ENCODE data around the gene CALB2.
"Not testable (repeated sequence)": the region's sequence is repeated elsewhere in the genome, so short reads cannot be mapped to it uniquely, and the experiment has no call there.

The CALB2 gene, protein sequence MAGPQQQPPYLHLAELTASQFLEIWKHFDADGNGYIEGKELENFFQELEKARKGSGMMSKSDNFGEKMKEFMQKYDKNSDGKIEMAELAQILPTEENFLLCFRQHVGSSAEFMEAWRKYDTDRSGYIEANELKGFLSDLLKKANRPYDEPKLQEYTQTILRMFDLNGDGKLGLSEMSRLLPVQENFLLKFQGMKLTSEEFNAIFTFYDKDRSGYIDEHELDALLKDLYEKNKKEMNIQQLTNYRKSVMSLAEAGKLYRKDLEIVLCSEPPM

DNA sequence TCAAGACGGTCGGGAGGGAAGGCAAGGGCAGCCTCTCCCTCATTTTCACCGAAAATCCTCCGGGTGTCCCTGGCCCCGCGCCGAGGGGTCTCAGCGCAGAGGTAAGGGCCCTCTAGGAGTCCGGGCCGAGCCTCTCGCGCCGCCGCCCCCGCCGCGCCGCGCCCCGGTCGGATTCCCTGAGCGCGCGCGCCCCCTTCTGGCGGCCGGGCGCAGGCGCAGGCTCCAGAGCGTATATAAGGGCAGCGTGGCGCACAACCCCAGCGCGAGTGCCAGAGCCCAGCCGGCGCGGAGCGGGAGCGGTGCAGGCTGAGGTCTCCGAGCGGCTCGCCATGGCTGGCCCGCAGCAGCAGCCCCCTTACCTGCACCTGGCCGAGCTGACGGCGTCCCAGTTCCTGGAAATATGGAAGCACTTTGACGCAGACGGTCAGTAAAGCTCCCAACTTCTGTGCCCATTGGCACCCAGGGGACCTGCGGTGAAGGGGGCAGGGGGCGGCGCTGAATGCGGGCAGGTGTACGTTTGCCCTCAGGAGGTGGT lies at the start of gene CALB2:
TSS of gene CALB2 (plus strand) at position 260 of the 535 bp plus-strand sequence. CDS start at position 330, 70 bp downstream.
- peak; percentile 82 for ATAC-seq

DNA sequence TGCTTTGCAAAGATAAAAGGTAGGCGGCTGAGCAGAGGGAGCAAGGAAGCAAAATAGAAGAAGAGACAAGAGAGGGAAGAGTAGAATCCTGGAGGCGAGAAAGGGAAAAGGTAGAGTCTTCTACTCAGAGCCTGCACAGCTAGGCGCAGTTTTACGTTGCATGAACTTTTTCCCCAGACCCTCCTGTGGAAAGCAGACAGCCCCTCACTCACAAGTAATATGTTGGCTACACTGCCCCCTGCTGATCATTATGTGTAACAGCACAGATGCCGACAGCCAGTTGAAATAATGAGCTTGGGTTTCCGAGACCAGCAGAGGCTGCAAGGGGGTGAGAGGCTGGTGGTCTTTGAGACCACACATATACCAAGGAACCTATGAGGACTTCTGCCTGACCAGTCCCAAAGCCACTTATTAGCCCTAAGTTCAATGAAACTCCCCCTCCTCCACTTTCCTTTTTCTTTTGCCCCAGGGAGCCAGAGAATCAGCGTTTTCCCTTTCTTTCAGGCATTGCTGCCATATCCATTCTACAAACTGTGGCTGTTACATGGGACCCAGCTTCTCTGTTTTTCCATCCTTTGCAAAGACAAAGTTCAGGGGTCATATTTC lies 46.9 kb upstream of the CALB2 start:
- ATAC-seq, result no peak
- DNase-seq, result peak; percentile 17

More for the DNA sequence above, at the start of gene CALB2:
- peak; percentile 78 for DNase-seq

DNA sequence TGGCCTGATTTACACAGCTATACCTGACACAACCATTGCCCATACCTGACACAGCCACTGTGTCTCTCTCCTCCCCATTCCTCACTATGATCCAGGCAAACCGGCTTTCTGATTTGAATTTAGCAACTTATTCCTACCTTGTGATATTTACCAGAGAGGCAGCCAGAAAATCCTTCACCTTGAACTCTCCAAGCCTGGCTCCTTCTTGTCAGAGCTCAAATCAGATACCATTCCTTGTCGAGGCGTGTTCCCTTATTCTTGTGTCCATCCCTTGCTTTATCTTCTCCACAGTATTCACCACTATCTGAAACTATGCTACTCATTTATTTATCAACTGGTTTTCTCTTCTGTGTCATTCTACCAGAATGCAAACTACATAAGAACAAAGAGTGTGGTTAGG lies 44.9 kb upstream of the CALB2 start:
- ATAC-seq, DNase-seq: not testable (repeated sequence)

DNA sequence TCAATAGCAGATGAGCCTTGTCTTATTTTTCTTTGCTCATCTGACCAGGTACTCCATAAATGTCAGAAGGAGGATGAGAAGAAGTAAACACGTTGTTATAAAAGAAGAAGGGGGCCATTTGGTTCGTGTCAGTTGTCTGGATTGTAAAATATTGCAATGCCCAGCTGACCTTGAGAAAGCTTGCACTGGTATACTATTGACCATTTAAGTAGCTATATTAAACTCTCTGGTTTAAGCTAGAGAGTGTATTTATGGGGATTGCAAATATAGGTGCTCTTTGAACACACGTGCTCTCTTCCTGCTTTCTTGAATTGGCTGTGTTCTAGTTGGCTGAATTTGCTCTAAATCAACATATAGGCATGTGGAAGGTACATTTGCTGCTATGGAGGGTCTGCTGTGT lies 43.3 kb upstream of the CALB2 start:
- ATAC-seq, result no peak
- DNase-seq, result no peak

DNA sequence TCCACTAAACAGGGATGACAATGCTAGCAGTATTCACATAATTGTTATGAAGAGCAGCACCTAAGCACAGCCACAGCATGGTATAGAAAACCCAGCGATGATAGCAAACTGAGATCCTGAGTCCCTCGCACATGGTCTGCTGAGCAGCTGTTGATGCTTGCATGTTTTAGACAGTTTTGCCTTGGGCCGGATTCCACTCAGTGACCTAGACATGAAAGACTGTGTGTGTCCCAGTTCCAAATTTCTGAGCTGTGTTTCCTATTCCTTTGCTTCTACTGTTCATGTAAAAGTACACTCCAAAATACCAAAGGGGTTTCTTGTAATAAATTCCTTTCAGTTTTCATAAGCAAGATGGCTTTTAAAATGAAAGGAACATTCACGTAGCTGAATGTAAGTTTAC lies 38.5 kb upstream of the CALB2 start:
- DNase-seq, result no peak
- no peak for ATAC-seq

DNA sequence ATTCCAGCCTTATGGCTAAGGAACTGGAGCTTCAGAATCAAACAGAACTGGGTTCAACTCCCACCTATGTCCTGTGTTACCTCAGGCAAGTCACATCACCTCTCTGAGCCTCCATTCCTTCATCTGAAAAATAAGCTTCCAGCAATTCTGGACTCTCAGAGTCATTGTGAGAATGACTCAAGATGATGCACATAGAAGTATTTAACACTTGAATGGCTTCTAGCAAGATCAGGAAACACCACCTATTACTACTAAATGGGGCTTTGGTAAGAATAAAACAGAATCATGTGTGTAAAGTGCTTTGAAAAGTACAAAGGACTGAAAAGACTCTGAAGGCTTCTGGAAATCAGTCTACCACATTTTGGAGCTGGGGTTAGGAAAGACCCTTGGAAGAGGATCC lies 30.8 kb upstream of the CALB2 start:
- no peak for DNase-seq
- no peak for ATAC-seq

DNA sequence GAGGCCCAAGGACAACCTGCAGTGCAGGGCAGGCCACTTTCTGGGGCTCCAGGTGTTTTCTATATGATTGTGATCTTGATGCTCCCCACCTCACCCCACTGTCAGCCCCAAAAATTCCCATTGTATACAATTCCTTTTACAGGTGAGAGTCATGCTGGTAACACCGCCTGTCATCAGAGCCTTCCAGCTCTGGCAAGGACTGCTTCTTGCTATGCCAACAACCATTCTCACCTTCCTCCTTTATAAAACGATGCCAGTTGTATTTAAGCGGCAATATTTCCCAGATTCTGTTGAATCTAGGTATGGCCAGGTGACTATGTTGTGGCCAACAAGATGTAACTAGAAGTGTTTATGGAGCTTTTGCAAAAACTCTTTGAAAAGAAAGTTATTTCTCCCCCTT lies 30.4 kb upstream of the CALB2 start:
- no peak for DNase-seq
- ATAC-seq, result no peak

DNA sequence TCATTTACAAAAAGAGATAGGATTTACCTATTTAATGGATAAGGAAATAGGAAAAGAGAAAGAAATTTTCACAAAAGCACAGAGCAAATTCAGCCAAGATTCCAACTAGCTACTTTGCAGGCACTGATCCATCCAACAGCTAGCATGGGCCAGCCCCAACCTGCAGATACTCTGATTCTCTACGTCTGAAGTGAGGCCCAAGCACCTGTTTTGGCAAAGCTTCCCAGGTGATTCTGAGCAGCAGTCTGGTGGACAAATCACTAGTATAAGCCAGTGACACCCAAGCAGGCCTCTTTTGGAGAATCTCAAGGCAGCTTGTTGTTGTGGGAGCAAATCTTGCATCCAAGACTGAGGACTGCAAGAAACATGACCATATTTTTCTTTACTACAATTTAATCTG lies 20.9 kb upstream of the CALB2 start:
- no peak for ATAC-seq
- no peak for DNase-seq

DNA sequence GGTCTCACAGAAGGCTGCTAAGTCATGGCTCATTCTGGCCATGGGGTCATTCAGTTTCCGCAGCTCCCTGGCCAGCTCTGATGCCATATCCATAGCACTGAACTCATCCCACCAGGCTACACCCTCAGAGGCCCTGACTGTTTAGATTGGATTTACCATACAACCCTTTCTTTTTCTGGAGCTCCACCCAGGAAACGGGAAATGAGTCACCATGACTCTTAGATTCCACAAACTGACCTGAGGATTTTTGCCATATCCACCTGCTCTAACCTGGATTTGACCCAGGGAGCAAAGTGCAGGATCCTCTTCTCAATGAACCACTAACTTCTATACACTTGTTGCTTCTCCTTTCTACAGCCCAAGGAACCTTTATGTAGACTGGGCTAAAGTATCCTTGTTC lies 20.3 kb upstream of the CALB2 start:
- ATAC-seq, result no peak
- DNase-seq, result no peak

DNA sequence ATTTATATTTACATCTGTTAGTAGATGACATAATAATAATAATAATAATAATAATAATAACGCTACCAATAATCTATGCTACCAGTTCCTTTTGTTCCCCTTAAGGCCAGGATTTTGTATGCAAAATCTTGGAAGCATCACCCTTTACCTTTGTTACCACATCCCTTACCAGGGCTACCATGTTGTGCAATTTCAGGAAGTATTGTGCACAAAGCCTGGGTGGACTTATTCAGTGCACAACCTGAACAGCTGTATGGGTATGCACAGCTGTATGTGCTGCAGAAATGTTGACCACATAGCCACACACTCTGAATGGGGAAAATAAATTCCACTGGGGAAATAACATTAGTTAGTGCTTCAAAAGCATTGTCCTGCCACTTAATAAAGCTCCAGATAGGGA lies 19.9 kb upstream of the CALB2 start:
- DNase-seq (no peak), ATAC-seq (no peak)

DNA sequence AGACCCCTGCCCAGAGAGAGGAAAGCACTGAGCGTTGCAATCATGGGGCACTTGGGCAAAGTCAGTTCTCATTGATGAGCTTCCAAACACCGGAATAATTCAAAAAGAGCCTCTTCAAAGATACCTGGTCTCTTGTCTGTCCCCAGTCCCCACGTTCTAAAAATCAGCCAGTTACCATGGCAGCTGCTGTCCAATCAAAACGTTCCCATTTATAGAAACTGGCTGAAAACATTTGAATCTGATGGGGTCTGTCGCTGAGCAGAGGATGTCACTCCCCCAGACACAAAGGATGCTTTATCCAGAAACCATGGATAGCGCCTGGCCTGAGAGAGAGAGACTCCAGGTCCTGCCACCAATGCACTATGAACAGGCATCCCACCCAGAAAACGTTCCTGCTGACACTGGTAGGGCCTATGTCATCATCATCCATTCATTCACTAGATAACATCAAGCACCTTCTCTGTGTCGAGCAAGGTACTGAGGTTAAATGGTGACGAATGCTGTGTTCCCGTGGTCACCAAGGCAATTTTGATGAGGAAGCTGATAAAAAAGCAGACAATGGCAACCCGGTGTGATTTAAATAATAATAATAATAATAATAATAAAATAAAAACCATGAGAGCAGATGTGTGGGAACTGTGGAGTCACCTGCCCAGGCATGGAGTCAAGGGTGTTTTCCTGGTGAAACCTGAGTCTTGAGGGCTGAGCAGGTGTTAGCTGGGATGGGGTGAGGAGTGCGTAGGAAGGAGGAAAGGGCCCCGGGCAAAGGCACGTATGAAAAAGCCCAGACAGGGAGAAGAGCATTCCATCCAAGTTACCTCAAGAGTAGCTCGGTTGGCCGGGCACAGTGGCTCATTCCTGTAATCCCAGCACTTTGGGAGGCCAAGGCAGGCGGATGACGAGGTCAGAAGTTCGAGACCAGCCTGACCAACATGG lies 19.0 kb upstream of the CALB2 start:
- no peak for ATAC-seq
- no peak for DNase-seq

DNA sequence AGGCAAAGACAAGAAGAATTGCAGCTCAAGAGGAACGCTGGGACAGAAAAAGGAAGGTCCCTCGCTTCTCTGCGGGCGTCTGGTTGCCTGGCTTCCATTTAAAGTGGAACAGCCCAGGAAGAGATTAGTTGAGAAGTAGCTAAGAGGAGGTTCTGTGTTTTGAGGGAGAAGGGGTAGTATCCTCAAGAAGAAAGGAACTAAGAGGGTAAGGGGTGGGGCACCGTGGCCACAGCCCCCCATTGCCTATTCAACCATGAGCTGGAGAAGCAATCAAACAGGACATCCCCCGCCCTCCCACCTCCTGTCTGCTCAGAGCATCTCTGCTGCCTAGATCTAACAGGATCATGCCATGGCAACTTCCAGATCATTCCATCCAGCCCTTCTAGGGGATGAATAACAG lies 18.1 kb upstream of the CALB2 start:
- ATAC-seq, result no peak

DNA sequence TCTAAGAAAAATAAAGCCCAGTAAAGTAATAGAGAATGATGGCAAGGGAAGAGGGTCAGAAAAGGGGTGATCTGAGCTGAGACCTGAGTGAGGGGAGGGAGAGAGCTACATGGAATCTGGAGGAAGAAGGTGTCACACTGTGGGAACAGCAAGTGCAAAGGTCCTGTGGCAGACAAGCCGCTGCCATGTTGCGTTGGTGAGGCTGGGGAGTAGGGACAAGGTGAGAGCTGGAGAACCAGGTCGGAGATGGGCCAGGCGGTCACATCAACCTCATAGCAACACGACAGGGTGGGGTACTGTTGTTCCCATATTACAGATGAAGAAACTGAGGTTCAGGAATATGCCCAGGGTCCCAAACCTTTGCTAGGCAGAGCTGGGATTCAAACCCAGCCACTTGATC lies 16.6 kb upstream of the CALB2 start:
- no peak for ATAC-seq
- no peak for DNase-seq

More for the DNA sequence above, 18.1 kb upstream of the CALB2 start:
- no peak for DNase-seq

DNA sequence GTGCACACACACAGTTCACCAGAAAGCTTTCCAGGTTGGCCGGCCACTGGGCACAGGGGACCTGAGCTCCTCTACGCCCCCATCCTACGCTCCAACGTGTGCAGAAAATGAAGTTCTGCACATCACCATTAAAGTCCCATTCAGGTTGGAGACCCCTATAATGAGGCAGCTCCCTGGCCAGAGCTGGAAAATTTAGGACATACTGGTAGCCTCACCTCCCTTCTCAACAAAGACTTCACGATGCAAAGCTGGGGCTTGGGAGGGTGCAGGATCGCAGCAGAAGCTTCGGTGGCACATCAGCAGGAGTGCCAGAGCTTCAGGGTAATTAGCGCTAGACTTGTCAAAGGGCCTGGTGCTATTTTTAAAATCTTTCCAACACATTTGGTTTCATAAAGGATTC lies 15.4 kb upstream of the CALB2 start:
- ATAC-seq, result no peak
- no peak for DNase-seq

DNA sequence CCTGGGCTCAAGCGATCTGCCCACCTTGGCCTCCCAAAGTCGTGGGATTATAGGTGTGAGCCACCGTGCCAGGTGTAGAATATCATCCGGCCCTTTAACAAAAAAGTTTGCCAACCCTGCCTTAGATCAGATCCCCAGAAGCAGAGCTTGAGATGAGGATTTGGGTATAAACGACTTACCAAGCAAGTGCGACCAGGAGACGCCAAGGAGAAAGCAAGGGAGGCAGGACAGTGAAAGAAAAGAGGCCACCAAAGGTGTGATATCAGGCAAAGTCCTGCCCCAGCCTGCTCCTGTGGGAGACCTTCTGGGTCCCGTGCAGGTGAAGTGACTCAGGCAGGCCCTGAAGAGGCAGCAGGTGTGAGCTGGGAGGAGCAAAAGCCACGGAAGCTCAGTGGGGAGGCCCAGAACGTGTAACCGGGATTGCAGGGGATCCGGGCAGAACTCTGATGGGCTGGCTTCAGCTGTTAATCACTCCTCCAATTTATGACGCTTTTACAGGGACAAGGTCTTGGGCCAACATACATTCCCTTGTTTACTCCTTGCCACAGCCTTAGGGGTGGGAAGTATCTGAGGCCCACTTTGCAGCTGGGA lies 14.1 kb upstream of the CALB2 start:
- DNase-seq (no peak), ATAC-seq (no peak)

DNA sequence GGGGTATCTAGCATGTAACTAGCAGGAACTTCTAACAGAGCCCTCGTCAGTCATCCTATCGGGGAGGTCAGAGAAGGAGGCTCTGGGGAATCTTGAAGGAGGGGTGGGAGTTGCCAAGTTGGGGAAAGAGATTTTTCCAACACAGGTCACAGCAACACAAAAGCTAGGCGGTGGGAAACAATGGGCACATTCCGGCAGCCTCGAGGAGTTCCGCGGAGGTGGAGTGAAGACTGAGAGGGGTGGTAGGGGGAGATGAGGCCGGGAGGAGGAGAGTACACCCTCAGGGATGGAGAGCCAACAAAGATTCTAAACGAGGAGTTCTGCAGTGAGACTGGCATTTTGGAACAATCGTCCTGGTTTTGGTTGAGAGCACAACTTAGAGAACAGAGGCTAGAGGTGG lies 13.5 kb upstream of the CALB2 start:
- DNase-seq, result no peak
- no peak for ATAC-seq

DNA sequence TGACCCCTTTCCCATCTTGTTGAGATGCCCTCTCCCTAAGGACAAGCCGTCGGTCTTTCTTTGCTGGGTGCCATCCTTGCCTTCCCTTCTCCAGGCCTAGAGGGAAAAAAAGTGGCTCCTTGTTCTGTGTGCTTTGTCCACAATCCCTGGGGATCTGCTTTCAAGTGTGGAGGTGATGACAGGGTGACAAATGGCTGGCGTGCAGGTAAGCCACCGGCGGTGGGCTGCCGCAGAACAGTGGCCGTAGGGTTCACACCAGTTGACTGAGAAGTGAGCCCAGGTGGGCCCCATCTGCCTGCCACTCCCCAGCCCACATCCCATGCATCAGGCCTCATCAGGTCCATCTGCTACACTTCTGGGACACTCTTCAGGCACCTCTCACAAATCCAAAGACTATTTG lies 11.4 kb upstream of the CALB2 start:
- DNase-seq, result no peak
- no peak for ATAC-seq

DNA sequence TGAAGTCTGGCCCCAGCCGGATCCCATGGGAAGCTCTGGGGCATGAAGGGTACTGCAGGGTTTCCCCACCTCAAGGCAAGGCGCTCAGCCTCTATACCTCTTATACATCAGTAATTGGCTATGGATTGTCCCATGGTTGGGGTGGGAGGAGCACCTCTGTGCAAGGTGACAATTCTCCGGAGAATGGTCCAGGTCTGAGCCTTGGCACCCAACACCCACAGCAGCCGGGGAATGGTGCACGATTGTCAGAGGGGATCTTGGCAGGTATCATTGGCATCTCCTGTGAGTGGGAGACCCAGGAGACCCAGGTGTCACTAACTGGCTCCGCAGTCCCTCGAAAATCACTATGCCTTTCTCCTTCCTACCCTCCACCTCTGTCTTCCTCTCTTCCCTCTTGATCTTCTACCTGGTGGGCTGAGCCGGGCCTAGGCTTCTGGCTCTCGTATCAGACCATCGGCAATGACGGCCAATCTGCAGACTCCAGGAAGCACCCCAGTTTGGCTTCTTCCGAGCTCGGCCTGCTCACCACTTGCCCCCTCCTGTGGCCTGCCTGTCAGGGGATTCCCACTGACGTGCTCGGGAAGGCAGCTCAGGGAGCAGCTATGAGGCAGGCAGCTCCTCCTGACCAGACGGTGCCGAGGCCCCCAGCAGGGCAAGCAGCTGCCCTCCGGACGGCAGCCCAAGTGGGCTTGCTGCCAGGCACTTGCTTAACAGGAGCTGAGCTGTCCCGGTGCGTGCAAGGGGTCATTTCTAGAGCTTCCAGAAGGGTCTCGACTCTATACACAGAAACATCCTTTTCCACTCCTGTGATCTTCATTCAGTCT lies 10.0 kb upstream of the CALB2 start:
- DNase-seq, result no peak
- no peak for ATAC-seq

DNA sequence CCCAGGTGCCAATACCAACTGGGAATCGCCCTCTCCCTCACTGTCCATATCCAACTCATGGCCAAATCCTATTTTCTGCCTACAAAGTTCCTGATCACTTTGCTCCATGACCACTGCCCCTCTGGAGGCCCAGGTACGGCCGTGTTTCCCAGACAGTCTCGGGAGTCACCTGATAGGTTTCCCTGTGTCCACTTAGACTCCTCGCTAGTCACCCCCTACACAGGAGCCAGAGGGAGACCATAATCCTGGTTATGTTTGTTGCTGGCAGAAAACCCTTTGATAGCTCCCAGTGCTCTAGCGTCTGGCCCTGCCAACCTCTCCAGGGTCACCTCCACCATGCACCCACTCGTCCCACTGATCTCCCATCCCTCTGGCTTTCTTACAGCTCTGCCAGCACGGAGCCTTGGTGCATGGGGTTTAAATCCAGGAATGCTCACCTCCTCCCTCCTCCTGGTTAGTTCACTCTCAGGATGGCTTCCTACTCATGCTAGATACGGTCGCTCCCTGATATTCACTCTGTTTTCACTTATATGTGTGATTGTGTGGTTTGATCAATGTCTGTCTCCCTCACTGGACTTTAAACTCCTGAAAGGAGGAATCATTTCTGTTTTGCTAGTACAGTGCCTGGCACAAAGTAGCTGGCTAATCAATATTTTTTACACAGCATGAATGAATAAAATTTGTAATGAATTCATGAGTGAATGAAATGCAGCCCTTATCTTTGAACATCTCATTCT lies 7.5 kb upstream of the CALB2 start:
- ATAC-seq, result no peak

DNA sequence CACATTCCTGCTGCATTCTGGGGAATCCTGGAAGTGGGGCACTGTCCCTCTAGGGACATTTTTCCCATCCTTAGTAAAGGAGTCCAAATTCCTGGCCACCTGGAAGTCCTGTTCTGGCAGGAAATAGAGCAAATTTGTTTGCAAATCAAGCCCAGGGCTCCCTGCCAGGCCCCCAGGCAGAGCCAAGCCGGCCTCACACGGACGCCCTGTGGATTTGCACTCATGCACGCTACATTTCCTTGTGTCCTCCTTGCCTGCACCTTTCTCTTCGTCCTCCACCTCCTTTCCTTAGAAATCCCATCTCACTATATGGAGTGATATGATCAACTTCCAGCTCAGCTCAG lies 7.0 kb upstream of the CALB2 start:
- no peak for ATAC-seq
- no peak for DNase-seq

More for the DNA sequence above, 7.5 kb upstream of the CALB2 start:
- DNase-seq, result no peak

DNA sequence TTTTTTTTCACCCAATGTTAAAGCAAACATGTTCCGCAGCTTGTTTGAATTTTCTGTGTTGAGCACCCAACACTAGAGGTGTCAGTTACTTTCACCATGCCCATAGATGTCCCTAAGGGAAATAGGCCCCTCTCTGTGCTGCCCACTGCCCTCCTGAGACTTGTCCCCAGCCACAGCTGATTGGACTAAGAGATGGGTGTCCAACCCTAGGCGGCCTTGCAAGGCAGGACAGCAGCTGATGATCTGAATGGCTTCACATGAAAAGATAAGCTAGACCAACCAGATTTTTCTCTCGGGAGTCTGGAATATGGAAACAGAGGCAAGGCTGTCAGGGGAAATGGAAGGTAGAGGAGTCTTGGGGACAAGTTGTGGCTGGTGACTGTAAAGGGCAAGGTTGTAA lies 6.1 kb upstream of the CALB2 start:
- DNase-seq (no peak), ATAC-seq (no peak)

Measured in stimulated activated naive CD8-positive, alpha-beta T cell treated with anti-CD3 and anti-CD28 coated beads, Interleukin-15, Interleukin-2, amounts not matched to agents 100 U/mL and 50 U/mL, for 24 hours (primary cell).